ENCODE measurements around the gene THOC1.

The THOC1 gene

GRCh38 chr18:210075-210474 lies 57.8 kb downstream of the THOC1 start:
- no peaks in the 10 kb centered on the region for H3K4me1 Mint-ChIP-seq
- no peak overlapping the region for H3K4me3 Mint-ChIP-seq
- no peaks in the 10 kb centered on the region for H3K27me3 Mint-ChIP-seq (ENCODE audit: low read depth)
- H3K27ac Mint-ChIP-seq, result no peak overlapping the region
- no peaks in the 10 kb centered on the region for H3K9me3 Mint-ChIP-seq
- no peak for TF ChIP-seq CTCF (IDR thresholded peaks at IDR 0.05; ENCODE audit: unreplicated experiment in 3 of 3)
- peaks cover 70% of the 10 kb centered on the region for H3K36me3 Mint-ChIP-seq (ENCODE audit: low read depth)

GRCh38 chr18:199768-200167 lies 68.1 kb downstream of the THOC1 start:
- TF ChIP-seq CTCF (IDR thresholded peaks at IDR 0.05; ENCODE audit: unreplicated experiment in 3 of 3), result no peak
- H3K27me3 Mint-ChIP-seq (ENCODE audit: low read depth), result no peaks in the 10 kb centered on the region

GRCh38 chr18:199214-199613 lies 68.6 kb downstream of the THOC1 start:
- TF ChIP-seq CTCF (IDR thresholded peaks at IDR 0.05; ENCODE audit: unreplicated experiment in 3 of 3), result no peak
- H3K27ac Mint-ChIP-seq, result no peak overlapping the region
- H3K36me3 Mint-ChIP-seq (ENCODE audit: low read depth), result peaks cover 50% of the 10 kb centered on the region
- no peaks in the 10 kb centered on the region for H3K27me3 Mint-ChIP-seq (ENCODE audit: low read depth)
- no peak overlapping the region for H3K4me3 Mint-ChIP-seq
- no peaks in the 10 kb centered on the region for H3K9me3 Mint-ChIP-seq
- no peaks in the 10 kb centered on the region for H3K4me1 Mint-ChIP-seq

More at GRCh38 chr18:199768-200167, 68.1 kb downstream of the THOC1 start:
- Mint-ChIP-seq H3K27ac (no peak overlapping the region), H3K9me3 (no peaks in the 10 kb centered on the region), H3K4me1 (no peaks in the 10 kb centered on the region), H3K36me3 (ENCODE audit: low read depth) (peaks cover 53% of the 10 kb centered on the region), H3K4me3 (no peak overlapping the region)

- no peaks in the 10 kb centered on the region for H3K9me3 Mint-ChIP-seq
- no peak overlapping the region for H3K4me3 Mint-ChIP-seq
- no peak for TF ChIP-seq CTCF (IDR thresholded peaks at IDR 0.05; ENCODE audit: unreplicated experiment in 3 of 3)
- no peak overlapping the region for H3K27ac Mint-ChIP-seq
- H3K36me3 Mint-ChIP-seq (ENCODE audit: low read depth), result peaks cover 41% of the 10 kb centered on the region
- H3K4me1 Mint-ChIP-seq, result no peaks in the 10 kb centered on the region
- H3K27me3 Mint-ChIP-seq (ENCODE audit: low read depth), result no peaks in the 10 kb centered on the region
Observed at GRCh38 chr18:195651-196050, 72.2 kb downstream of the THOC1 start.

GRCh38 chr18:192801-193200 lies 75.0 kb downstream of the THOC1 start:
- Mint-ChIP-seq H3K9me3 (no peaks in the 10 kb centered on the region), H3K36me3 (ENCODE audit: low read depth) (peaks cover 32% of the 10 kb centered on the region), H3K27ac (no peak overlapping the region), H3K4me3 (no peak overlapping the region), H3K4me1 (no peaks in the 10 kb centered on the region), H3K27me3 (ENCODE audit: low read depth) (no peaks in the 10 kb centered on the region)
- TF ChIP-seq CTCF (IDR thresholded peaks at IDR 0.05; ENCODE audit: unreplicated experiment in 3 of 3), result no peak

- no peak overlapping the region for H3K27ac Mint-ChIP-seq
- H3K4me1 Mint-ChIP-seq, result no peaks in the 10 kb centered on the region
- no peak for TF ChIP-seq CTCF (IDR thresholded peaks at IDR 0.05; ENCODE audit: unreplicated experiment in 3 of 3)
- peaks cover 28% of the 10 kb centered on the region for H3K36me3 Mint-ChIP-seq (ENCODE audit: low read depth)
- H3K4me3 Mint-ChIP-seq, result no peak overlapping the region
- H3K9me3 Mint-ChIP-seq, result no peaks in the 10 kb centered on the region
- no peaks in the 10 kb centered on the region for H3K27me3 Mint-ChIP-seq (ENCODE audit: low read depth)
Observed at GRCh38 chr18:191725-192124, 76.1 kb downstream of the THOC1 start.
